ENCODE data around the gene LRP4.
"Not testable (repeated sequence)": the region's sequence is repeated elsewhere in the genome, so short reads cannot be mapped to it uniquely, and the experiment has no call there.

Gene LRP4

GRCh38 chr11:46947399-46948077, 29.2 kb upstream of the LRP4 start:
- no peak for TF ChIP-seq ZNF274 (IDR thresholded peaks at IDR 0.05; ENCODE audit: low read depth, low read length)
- H3K4me3 ChIP-seq (ENCODE audit: low read length), result no peak overlapping the region

DNA sequence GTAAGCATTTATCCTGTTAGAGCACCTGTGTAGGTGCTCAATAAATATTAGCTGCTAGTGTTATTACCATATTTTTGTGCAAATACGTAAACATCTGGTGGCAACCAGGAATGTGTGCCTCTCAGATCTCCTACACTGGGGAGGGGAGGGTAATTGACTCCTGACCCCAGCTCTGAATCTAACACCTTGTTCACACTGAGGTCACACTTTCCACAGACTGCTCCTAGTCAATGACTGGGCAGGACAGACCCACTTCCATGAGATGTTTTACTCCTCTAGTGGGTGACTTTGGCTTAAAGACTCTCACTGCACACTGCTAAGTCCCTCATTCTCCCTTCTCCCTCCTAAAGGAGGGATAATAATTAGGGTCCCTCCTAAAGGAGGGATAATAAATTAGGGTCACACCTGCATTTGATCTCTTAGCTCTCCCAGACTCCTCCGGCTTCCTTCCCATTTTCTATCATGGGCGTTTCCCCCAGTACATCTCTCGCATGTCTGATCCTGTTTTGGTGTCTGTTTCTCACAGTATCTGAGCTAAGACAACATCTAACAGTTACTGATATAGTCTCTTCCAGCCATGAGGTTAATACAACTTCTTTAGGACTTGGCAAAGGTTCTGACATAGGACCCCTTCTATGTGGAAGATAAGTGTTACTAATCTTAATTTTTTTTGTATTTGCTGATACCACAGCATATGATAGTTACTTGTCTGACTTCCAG, 26.2 kb upstream of the LRP4 start:
- H3K4me3 ChIP-seq (ENCODE audit: low read length), result no peak overlapping the region
- TF ChIP-seq ZNF274 (IDR thresholded peaks at IDR 0.05; ENCODE audit: low read depth, low read length), result no peak

- H3K4me3 ChIP-seq (ENCODE audit: low read length), result no peak overlapping the region
- no peak for TF ChIP-seq ZNF274 (IDR thresholded peaks at IDR 0.05; ENCODE audit: low read depth, low read length)
These were observed 23.8 kb upstream of the LRP4 start for GRCh38 chr11:46942172-46942571.

GRCh38 chr11:46936138-46937110, 18.1 kb upstream of the LRP4 start, which contains the start of gene CSTPP1:
Gene CSTPP1 (plus strand): TSS chr11:46936761. CDS start chr11:46936806, 45 bp downstream.
- no peak for TF ChIP-seq ZNF274 (IDR thresholded peaks at IDR 0.05; ENCODE audit: low read depth, low read length)
- peak within 1 kb of the TSS; percentile 65 for H3K4me3 ChIP-seq (ENCODE audit: low read length)

- no peak overlapping the region for H3K4me3 ChIP-seq (ENCODE audit: low read length)
- TF ChIP-seq ZNF274 (IDR thresholded peaks at IDR 0.05; ENCODE audit: low read depth, low read length), result no peak
These were observed 11.7 kb upstream of the LRP4 start for GRCh38 chr11:46930089-46930488.

DNA sequence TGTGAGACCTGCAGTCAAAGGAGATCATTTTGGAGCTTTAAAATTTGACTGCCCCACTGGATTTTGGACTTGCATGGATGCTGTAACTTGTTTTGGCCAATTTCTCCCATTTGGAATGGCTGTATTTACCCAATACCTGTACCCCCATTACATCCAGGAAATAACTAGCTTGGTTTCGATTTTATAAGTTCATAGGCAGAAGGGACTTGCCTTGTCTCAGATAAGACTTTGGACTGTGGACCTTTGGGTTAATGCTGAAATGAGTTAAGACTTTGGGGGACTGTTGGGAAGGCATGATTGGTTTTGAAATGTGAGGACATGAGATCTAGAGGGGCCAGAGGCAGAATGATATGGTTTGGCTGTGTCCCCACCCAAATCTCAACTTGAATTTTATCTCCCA, 10.4 kb upstream of the LRP4 start:
- not testable (repeated sequence) for H3K4me3 ChIP-seq (ENCODE audit: low read length)

GRCh38 chr11:46927928-46928327, 9.6 kb upstream of the LRP4 start:
- H3K4me3 ChIP-seq (ENCODE audit: low read length), result not testable (repeated sequence)

DNA sequence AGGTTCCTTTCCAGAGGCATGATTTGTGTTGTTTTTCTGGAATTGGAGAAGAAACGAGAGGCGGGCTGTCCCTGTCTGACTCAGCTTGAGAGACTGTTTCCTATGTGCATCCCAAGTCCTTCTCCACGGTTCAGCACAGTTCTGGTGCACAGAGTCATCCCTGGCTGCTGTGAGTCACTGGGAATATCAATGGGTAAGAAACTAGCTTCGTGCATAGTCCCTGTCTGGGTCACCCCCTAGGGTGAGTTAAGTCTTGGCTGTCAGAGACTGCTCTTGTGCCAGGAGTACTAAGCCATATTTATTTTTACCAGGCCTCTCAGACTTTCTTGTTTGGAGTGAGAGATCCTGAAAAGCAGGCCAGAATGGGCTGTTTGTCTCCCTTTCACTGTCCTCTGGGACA, 2.4 kb upstream of the LRP4 start:
- no peak for TF ChIP-seq ZNF274 (IDR thresholded peaks at IDR 0.05; ENCODE audit: low read depth, low read length)
- no peak overlapping the region for H3K4me3 ChIP-seq (ENCODE audit: low read length)

GRCh38 chr11:46918788-46919513, 601 bp upstream of the LRP4 start:
- TF ChIP-seq ZNF274 (IDR thresholded peaks at IDR 0.05; ENCODE audit: low read depth, low read length), result no peak
- peak overlapping the region; percentile 11; the same call in 1 of the 2 replicates for H3K4me3 ChIP-seq (ENCODE audit: low read length)

- no peak for TF ChIP-seq ZNF274 (IDR thresholded peaks at IDR 0.05; ENCODE audit: low read depth, low read length)
- H3K4me3 ChIP-seq (ENCODE audit: low read length), result peak overlapping the region; percentile 53; the same call in 1 of the 2 replicates
These were observed 628 bp downstream of the LRP4 start for GRCh38 chr11:46917762-46918082.

DNA sequence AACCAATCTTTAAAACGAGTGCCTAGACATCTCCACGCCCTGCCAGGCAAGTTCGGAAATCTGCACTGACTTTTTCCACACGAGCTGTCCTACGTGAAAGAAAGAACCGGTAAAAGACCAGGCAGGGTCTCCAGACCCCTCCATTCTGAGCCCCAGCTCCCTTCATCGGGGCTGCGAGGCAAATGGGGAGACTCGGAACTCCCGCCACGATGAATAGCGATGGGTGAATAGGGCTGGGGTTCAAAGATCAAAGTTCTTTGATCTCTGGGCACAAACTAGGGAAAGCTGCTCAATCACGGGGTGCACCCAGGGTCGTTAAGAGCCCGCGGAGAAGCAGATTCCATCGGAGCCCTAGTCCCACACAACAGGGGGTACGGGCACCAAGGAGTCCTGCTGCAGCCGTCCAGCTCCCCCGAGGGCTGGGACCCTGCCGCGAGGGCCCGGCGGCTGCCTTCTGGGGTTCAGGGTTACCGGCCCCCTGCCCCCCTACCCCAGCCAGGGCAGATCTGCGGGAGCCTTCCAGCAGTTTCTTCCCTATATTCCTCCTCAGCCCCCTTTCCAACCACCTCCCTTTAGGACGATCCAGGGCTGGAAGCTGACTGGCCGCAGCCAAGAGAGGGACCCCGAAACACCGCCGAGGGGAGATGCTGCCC, 1.1 kb downstream of the LRP4 start:
- peak overlapping the region; percentile 53; the same call in 1 of the 2 replicates for H3K4me3 ChIP-seq (ENCODE audit: low read length)
- no peak for TF ChIP-seq ZNF274 (IDR thresholded peaks at IDR 0.05; ENCODE audit: low read depth, low read length)

DNA sequence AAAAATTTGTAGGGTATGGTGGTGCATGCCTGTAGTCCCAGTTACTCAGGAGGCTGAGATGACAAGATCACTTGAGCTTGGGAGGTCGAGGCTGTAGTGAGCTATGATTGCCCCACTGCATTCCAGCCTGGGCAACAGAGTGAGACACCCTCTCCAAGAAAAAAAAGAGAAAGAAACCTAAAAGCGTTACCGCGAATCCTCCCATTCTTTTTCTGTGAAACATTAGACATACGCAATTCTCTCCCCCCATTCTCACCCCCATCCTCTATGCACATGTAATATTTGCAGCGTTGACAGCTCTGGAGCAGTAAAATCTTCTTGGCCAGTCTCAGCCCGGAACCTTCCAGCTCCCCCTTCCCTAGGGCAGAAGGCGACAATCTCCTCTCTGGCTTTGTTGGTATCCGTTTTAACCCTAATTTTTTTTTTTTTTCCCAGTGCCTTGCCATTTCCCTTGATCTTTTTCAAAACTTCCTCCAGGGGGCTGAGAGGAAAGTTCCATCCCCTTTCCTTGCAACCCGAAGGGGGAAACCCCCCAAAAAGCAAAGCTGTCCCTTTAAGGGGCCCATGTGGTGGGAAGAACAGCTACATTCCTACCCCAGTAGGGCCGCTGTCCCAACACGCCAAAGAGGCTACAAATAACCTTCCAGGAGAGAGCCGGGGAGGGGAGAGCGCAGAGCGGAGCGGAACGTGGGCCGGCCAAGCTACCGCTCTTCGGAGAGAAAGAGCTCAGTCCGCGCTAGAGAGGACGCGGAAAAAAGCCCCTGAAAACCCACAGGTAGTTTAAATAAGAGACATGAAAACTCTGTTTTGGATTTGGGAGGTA, 1.9 kb downstream of the LRP4 start:
- TF ChIP-seq ZNF274 (IDR thresholded peaks at IDR 0.05; ENCODE audit: low read depth, low read length), result no peak
- H3K4me3 ChIP-seq (ENCODE audit: low read length), result peak overlapping the region; percentile 53; the same call in 1 of the 2 replicates

DNA sequence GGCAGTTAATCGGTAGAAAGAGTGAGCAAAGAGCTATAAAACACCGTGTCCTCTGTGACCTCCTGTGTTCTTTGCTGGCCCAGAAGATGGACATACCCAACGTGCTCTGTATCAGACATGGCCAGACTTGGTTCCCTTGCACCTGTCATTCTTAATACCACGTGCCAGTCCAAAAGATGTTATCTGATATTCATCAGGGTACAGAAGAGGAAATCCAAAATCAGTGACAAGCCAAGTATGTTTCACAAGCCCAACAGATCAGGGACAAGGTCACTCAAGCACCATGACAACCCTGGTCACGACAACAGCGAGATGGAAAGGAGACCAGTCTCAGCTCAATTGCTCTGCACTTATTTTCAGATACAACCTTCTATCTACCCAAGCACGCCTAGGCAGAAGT, 3.4 kb downstream of the LRP4 start:
- no peak overlapping the region for H3K4me3 ChIP-seq (ENCODE audit: low read length)
- no peak for TF ChIP-seq ZNF274 (IDR thresholded peaks at IDR 0.05; ENCODE audit: low read depth, low read length)

All from GM08714 (cell line).